ENCODE measurements around the gene COL21A1.

DNA sequence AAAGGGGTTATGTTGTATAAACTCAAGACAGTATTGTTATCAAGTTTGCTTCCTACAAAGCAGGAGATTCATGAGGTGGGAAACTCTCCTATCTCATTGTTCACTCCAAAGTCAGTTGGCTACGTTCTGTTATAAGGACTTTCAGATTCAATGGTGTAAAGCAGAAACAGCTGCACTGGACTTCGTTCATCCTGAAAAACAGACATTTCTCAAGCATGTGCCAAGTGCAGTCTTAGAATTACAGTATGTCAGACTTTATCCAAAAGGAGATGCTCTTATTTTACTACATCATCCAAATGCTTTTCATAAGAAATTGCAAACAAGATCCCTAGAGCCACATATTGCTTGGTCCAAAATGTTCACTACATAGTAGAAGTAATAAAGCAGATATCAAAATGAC lies 14.9 kb downstream of the COL21A1 start:
- TF ChIP-seq, protein P1, sequence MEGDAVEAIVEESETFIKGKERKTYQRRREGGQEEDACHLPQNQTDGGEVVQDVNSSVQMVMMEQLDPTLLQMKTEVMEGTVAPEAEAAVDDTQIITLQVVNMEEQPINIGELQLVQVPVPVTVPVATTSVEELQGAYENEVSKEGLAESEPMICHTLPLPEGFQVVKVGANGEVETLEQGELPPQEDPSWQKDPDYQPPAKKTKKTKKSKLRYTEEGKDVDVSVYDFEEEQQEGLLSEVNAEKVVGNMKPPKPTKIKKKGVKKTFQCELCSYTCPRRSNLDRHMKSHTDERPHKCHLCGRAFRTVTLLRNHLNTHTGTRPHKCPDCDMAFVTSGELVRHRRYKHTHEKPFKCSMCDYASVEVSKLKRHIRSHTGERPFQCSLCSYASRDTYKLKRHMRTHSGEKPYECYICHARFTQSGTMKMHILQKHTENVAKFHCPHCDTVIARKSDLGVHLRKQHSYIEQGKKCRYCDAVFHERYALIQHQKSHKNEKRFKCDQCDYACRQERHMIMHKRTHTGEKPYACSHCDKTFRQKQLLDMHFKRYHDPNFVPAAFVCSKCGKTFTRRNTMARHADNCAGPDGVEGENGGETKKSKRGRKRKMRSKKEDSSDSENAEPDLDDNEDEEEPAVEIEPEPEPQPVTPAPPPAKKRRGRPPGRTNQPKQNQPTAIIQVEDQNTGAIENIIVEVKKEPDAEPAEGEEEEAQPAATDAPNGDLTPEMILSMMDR (IDR thresholded peaks at IDR 0.05), result no peak
- TF ChIP-seq POLR2A (IDR thresholded peaks at IDR 0.05), result no peak

Measured in vagina (tissue), 2 donors.